Tibial nerve (tissue), 3 donors: ENCODE measurements around the gene SUPT3H.

Experiments used
- POLR2A ChIP-seq, 2 donors: fragments of 450-650 bp; IDR thresholded peaks; one replicate each; pipeline ENCODE4 v1.6.1; 2017; ENCODE audit warnings: antibody characterized with exemption in 2 of 2, mild to moderate bottlenecking in 2 of 2, moderate library complexity in 2 of 2
- TF ChIP-seq, protein P1 (sequence below), 5 experiments: fragments of 200-600 bp in 3 of 5; fragments of 450-650 bp in 2 of 5; sonication (generic) in 3 of 5; IDR thresholded peaks; one replicate each; pipeline ENCODE4 v1.5.1; 2016 to 2019; ENCODE audit warnings: antibody characterized with exemption in 5 of 5, mild to moderate bottlenecking in 3 of 5, moderate library complexity in 2 of 5

DNA sequence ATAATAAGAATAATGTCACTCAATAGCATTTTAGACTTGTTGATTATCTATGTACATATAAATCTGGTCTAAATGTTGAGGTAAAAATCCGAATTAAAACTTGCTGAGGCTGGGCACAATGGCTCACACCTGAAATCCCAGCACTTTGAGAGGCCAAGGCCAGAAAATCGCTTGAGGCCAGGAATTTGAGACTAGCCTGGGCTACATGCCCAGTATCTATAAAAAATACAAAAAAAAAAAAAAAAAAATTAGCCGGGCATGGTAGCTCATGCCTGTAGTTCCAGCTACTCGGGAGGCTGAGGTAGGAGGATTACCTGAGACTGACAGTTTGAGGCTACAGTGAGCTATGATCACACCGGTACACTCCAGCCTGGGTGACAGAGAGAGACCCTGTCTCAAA is 34.2 kb upstream of the SUPT3H start:
- no peak for TF ChIP-seq POLR2A (IDR thresholded peaks at IDR 0.05)
- TF ChIP-seq, protein P1, sequence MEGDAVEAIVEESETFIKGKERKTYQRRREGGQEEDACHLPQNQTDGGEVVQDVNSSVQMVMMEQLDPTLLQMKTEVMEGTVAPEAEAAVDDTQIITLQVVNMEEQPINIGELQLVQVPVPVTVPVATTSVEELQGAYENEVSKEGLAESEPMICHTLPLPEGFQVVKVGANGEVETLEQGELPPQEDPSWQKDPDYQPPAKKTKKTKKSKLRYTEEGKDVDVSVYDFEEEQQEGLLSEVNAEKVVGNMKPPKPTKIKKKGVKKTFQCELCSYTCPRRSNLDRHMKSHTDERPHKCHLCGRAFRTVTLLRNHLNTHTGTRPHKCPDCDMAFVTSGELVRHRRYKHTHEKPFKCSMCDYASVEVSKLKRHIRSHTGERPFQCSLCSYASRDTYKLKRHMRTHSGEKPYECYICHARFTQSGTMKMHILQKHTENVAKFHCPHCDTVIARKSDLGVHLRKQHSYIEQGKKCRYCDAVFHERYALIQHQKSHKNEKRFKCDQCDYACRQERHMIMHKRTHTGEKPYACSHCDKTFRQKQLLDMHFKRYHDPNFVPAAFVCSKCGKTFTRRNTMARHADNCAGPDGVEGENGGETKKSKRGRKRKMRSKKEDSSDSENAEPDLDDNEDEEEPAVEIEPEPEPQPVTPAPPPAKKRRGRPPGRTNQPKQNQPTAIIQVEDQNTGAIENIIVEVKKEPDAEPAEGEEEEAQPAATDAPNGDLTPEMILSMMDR (IDR thresholded peaks at IDR 0.05): no peak
